ENCODE measurements around the gene GCNA. TPM values are rescaled to one million over a fixed set of nuclear protein-coding genes. Genes with fewer than 3 reads are reported as not detected.

GCNA gene
- total RNA-seq, 4 donors from 2014 or later, result 0.35 to 3.1 (median 0.84) TPM

GRCh38 chrX:71545364-71545763, 32.9 kb upstream of the GCNA start:
- no peak for DNase-seq
- intact Hi-C loops (cut with DNase I), result no loop called here
- no peaks in the 10 kb centered on the region for H3K9me3 ChIP-seq
- no peak overlapping the region for H3K4me3 ChIP-seq
- no peak overlapping the region for H3K27ac ChIP-seq
- TF ChIP-seq POLR2A (IDR thresholded peaks at IDR 0.05), result no peak
- TF ChIP-seq, protein P1, sequence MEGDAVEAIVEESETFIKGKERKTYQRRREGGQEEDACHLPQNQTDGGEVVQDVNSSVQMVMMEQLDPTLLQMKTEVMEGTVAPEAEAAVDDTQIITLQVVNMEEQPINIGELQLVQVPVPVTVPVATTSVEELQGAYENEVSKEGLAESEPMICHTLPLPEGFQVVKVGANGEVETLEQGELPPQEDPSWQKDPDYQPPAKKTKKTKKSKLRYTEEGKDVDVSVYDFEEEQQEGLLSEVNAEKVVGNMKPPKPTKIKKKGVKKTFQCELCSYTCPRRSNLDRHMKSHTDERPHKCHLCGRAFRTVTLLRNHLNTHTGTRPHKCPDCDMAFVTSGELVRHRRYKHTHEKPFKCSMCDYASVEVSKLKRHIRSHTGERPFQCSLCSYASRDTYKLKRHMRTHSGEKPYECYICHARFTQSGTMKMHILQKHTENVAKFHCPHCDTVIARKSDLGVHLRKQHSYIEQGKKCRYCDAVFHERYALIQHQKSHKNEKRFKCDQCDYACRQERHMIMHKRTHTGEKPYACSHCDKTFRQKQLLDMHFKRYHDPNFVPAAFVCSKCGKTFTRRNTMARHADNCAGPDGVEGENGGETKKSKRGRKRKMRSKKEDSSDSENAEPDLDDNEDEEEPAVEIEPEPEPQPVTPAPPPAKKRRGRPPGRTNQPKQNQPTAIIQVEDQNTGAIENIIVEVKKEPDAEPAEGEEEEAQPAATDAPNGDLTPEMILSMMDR (IDR thresholded peaks at IDR 0.05), result no peak
- H3K4me1 ChIP-seq, result peaks cover 0 to 47% (median 6%) of the 10 kb centered on the region in 3 donors
- H3K27me3 ChIP-seq, result no peaks in the 10 kb centered on the region
- peaks cover 7 to 54% (median 7%) of the 10 kb centered on the region in 3 donors for H3K36me3 ChIP-seq
- WGBS, 2 donors, result 90 to 92% methylated on average over 7 of the region's 7 CpGs

DNA sequence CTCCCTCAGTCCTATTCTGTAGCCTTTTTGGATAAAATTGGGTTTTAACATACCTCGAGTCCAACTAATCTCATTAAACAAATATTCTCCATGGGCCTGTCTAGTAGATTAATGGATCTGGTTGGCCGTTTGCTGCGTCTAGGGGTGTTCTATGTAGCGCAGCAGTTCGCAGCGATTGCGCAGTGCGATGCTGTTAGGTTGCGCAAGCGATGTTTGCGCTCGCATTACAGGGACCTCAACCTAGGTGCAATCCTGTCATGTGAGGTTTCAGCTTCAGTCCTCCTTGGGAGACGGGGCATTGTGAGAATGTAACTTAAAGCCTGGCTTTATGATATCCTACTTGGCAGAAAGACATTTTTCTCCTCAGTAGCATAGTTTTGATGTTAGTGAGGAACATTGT, 31.4 kb upstream of the GCNA start:
- TF ChIP-seq POLR2A (IDR thresholded peaks at IDR 0.05), result no peak
- WGBS, 2 donors, result 84 to 92% methylated on average over 13 of the region's 13 CpGs
- peaks cover 7 to 68% (median 7%) of the 10 kb centered on the region in 3 donors for H3K36me3 ChIP-seq
- no peaks in the 10 kb centered on the region for H3K27me3 ChIP-seq
- intact Hi-C loops (cut with DNase I), result no loop called here
- no peak overlapping the region for H3K4me3 ChIP-seq
- no peaks in the 10 kb centered on the region for H3K9me3 ChIP-seq
- H3K4me1 ChIP-seq, result peaks cover 0 to 32% (median 3%) of the 10 kb centered on the region in 3 donors
- H3K27ac ChIP-seq, result no peak overlapping the region
- DNase-seq, result no peak

DNA sequence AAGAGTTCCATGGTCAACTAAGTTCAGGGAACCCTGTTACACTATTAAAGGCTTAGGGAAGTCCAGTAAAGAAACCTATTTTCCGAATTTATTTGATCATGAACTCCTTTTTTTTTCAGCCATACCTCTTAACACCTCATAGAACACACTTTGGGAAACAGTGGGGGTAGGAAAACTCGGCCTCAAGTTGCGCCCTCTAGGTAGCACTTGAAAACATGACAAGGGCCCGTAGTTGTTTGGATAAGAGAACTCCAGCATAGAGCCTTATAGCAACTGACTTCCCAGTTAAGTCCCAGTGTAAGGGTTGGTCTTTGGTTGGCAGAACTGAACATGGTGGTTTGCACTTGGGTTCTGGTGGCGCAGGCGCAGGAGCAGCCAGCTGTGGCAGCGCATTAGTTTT, 30.9 kb upstream of the GCNA start:
- no peak for DNase-seq
- WGBS, 2 donors, result 82 to 88% methylated on average over 2 to 7 of the region's 7 CpGs
- Histone ChIP-seq H3K36me3 (peaks cover 7 to 73% (median 7%) of the 10 kb centered on the region in 3 donors), H3K27ac (no peak overlapping the region), H3K4me3 (no peak overlapping the region), H3K4me1 (peaks cover 0 to 27% (median 3%) of the 10 kb centered on the region in 3 donors), H3K27me3 (no peaks in the 10 kb centered on the region), H3K9me3 (no peaks in the 10 kb centered on the region)
- TF ChIP-seq POLR2A (IDR thresholded peaks at IDR 0.05), result no peak
- TF ChIP-seq, protein P1 (IDR thresholded peaks at IDR 0.05), result no peak
- intact Hi-C loops (cut with DNase I), result no loop called here

DNA sequence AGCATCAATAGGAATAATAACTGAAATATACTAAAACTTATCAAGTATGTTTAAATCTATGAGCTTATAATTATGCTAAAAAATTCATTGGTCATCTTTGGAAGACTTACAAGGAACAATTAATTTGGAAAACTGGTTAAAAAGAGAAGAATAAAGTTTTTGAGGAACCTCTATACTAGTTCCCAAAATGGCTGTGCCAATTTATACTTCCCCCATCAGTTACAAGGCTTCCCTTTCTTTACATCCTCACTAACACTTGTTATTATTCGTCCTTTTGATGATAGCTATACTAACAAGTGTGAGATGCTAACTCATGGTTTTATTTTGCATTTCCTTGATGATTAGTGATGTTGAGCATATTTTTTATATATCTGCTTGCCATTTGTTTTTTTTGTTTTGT, 28.3 kb upstream of the GCNA start:
- intact Hi-C loops (cut with DNase I), result no loop called here
- TF ChIP-seq, protein P1 (IDR thresholded peaks at IDR 0.05), result no peak
- TF ChIP-seq POLR2A (IDR thresholded peaks at IDR 0.05), result no peak
- DNase-seq, result no peak
- Histone ChIP-seq H3K4me1 (peaks cover 0 to under 1% (median 0%) of the 10 kb centered on the region in 3 donors), H3K4me3 (no peak overlapping the region), H3K27ac (no peak overlapping the region), H3K36me3 (peaks cover 7 to 88% (median 7%) of the 10 kb centered on the region in 3 donors), H3K9me3 (no peaks in the 10 kb centered on the region), H3K27me3 (no peaks in the 10 kb centered on the region)
- WGBS, 2 donors, result 55 to 78% methylated on average over 1 of the region's 1 CpG

GRCh38 chrX:71550578-71550977, 27.7 kb upstream of the GCNA start:
- H3K27ac ChIP-seq, result no peak overlapping the region
- peaks cover 7 to 88% (median 7%) of the 10 kb centered on the region in 3 donors for H3K36me3 ChIP-seq
- intact Hi-C loops (cut with DNase I), result no loop called here
- 83 to 96% methylated on average over 3 of the region's 3 CpGs for WGBS, 2 donors
- no peaks in the 10 kb centered on the region for H3K27me3 ChIP-seq
- TF ChIP-seq POLR2A (IDR thresholded peaks at IDR 0.05), result no peak
- TF ChIP-seq, protein P1 (IDR thresholded peaks at IDR 0.05), result no peak
- no peaks in the 10 kb centered on the region for H3K4me1 ChIP-seq
- DNase-seq, result no peak
- no peaks in the 10 kb centered on the region for H3K9me3 ChIP-seq
- no peak overlapping the region for H3K4me3 ChIP-seq

GRCh38 chrX:71556036-71556435, 22.2 kb upstream of the GCNA start:
- peaks cover 0 to 97% (median 4%) of the 10 kb centered on the region in 3 donors for H3K36me3 ChIP-seq
- no peaks in the 10 kb centered on the region for H3K27me3 ChIP-seq
- TF ChIP-seq, protein P1 (IDR thresholded peaks at IDR 0.05), result no peak
- no peak for TF ChIP-seq POLR2A (IDR thresholded peaks at IDR 0.05)
- no peak for DNase-seq
- H3K4me1 ChIP-seq, result no peaks in the 10 kb centered on the region
- no peaks in the 10 kb centered on the region for H3K9me3 ChIP-seq
- no peak overlapping the region for H3K27ac ChIP-seq
- no peak overlapping the region for H3K4me3 ChIP-seq
- intact Hi-C loops (cut with DNase I), result no loop called here
- WGBS, 2 donors, result 82 to 85% methylated on average over 3 of the region's 3 CpGs

All from esophagus squamous epithelium (tissue), 5 donors.